ENCODE results near the gene CSMD2. TPM values are rescaled to one million over a fixed set of nuclear protein-coding genes. Genes with fewer than 3 reads are reported as not detected.

Gene CSMD2
- total and polyA plus RNA-seq, 7 donors: under 0.01 to 0.83 (median 0.16) TPM

DNA sequence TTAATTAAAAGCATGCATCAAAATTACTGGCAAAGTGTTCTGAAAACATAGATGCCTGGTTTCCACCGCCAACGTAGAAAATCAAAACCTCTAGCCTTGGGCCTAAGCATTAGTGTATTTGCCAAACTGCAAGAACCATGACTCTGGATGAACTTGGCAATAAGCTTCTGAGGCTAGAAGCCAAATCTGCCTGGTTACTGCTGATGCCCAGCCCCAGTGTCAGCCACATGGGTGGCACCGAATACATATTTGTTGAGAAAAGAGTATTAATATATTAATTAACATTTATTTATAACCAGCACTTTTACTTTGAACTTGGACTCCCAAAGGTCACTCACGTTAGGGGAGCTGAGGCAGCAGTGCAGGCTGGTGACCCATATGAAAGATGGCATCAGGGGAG is 441.8 kb downstream of the CSMD2 start:
- TF ChIP-seq POLR2A (IDR thresholded peaks at IDR 0.05) (no peak), EP300 (IDR thresholded peaks at IDR 0.05) (no peak), POLR2AphosphoS5 (IDR thresholded peaks at IDR 0.05) (no peak), CTCF (IDR thresholded peaks at IDR 0.05) (no peak)
- H3K36me3 ChIP-seq: no peaks in the 10 kb centered on the region
- no peaks in the 10 kb centered on the region for H3K9me3 ChIP-seq
- 85 to 86% methylated on average over 4 of the region's 4 CpGs for WGBS, 2 donors
- intact Hi-C loops (cut with DNase I): no loop called here
- H3K4me3 ChIP-seq: no peak overlapping the region
- H3K27ac ChIP-seq: no peak overlapping the region
- no peaks in the 10 kb centered on the region for H3K27me3 ChIP-seq
- H3K4me1 ChIP-seq: no peaks in the 10 kb centered on the region
- DNase-seq: no peak

GRCh38 chr1:33721301-33721815 is 443.7 kb downstream of the CSMD2 start:
- 69 to 82% methylated on average over 2 of the region's 2 CpGs for WGBS, 2 donors
- no peaks in the 10 kb centered on the region for H3K36me3 ChIP-seq
- no peak for TF ChIP-seq POLR2AphosphoS5 (IDR thresholded peaks at IDR 0.05)
- TF ChIP-seq POLR2A (IDR thresholded peaks at IDR 0.05): no peak
- TF ChIP-seq CTCF (IDR thresholded peaks at IDR 0.05): no peak
- TF ChIP-seq EP300 (IDR thresholded peaks at IDR 0.05): no peak
- H3K27me3 ChIP-seq: no peaks in the 10 kb centered on the region
- no peak overlapping the region for H3K4me3 ChIP-seq
- no peaks in the 10 kb centered on the region for H3K9me3 ChIP-seq
- H3K4me1 ChIP-seq: no peaks in the 10 kb centered on the region
- intact Hi-C loops (cut with DNase I): no loop called here
- DNase-seq: no peak
- no peak overlapping the region for H3K27ac ChIP-seq

DNA sequence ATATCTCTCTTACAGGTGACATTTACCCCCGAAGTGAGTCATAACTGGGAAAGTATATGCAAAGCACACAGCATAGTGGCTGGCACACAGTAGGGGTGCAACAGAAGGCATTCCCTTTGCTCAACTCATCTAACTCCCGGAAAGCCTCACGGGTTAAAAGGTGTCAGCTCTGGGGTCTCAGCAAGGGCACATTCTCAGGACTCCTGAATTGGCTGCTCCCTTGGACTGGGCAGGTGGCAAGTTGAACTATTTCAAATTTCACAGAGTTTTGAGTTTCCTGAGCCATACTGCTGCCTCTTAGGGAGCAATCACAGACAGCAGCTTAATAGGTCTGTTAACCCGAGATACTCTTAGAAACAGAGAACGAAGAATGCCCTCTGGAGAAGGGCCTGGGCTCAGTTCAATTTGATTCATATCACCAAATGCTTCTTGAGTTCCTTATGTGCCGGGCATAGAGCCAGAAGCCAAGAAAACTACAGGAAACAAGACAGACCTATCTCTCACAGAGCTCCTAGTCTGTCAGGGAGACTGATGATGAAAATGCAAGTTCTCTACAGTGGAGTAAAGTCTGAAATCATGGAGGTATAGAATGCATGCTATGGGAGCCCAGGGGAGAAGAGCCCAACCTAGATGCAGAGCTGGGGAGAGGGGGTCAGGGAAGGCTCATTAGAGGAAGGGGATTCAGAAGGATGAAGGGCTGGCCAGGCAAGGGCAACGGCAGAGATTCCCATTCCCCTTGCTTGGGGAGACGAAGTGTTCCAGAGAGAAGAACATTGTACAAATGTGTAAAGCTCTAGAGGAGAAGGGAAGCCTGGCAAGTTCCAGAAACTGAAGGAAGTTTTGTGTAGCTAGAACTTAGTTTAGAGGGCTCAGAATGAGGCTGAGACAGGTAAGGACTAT is 445.0 kb downstream of the CSMD2 start:
- Histone ChIP-seq H3K27ac (no peak overlapping the region), H3K4me1 (no peaks in the 10 kb centered on the region), H3K36me3 (no peaks in the 10 kb centered on the region), H3K4me3 (no peak overlapping the region), H3K9me3 (no peaks in the 10 kb centered on the region), H3K27me3 (no peaks in the 10 kb centered on the region)
- 68 to 73% methylated on average over 8 of the region's 8 CpGs for WGBS, 2 donors
- TF ChIP-seq CTCF (IDR thresholded peaks at IDR 0.05) (no peak), EP300 (IDR thresholded peaks at IDR 0.05) (no peak), POLR2A (IDR thresholded peaks at IDR 0.05) (no peak), POLR2AphosphoS5 (IDR thresholded peaks at IDR 0.05) (no peak)
- DNase-seq: no peak
- intact Hi-C loops (cut with DNase I): no loop called here

DNA sequence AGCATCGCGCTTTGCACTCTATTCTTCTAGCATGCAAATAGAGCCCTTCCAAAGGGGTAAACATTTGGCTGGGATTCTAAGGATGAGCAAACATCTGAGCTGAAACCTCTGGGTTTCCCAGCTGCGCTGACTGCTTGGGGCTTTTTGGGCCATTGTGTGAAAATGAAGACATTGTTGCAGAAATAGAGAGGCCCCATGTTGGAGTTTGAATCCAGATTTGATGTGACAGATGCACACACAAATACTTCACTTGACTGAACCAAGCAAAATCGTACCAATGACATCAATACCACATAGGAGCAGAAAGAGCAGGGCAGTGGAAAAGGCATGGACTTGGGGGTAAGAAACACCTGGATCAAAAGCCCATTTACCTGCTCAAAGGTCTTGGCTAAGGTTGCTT is 445.7 kb downstream of the CSMD2 start:
- Histone ChIP-seq H3K9me3 (no peaks in the 10 kb centered on the region), H3K27ac (no peak overlapping the region), H3K4me1 (no peaks in the 10 kb centered on the region), H3K4me3 (no peak overlapping the region), H3K27me3 (peaks cover 0 to 4% (median 0%) of the 10 kb centered on the region in 3 donors), H3K36me3 (no peaks in the 10 kb centered on the region)
- 59 to 79% methylated on average over 4 of the region's 4 CpGs for WGBS, 2 donors
- no peak for DNase-seq
- TF ChIP-seq POLR2A (IDR thresholded peaks at IDR 0.05) (no peak), POLR2AphosphoS5 (IDR thresholded peaks at IDR 0.05) (no peak), EP300 (IDR thresholded peaks at IDR 0.05) (no peak), CTCF (IDR thresholded peaks at IDR 0.05) (no peak)
- intact Hi-C loops (cut with DNase I): no loop called here

Data from sigmoid colon (tissue), 7 donors.